Prostate gland (tissue), 2 donors: ENCODE measurements around the gene ZNRF3. TPM values are rescaled to one million over a fixed set of nuclear protein-coding genes. Genes with fewer than 3 reads are reported as not detected.

Experiments used
- DNase-seq: peaks from one replicate; pipeline ENCODE4 v3.0.0-alpha.2; 2019; ENCODE audit warnings: low spot score
- H3K27ac ChIP-seq, 2 donors: fragments of 200-600 bp; sonication (generic); 2 replicates each; pipeline ENCODE4 v1.5.1; 2017 to 2019
- H3K27me3 ChIP-seq: fragments of 200-600 bp; sonication (generic); replicated peaks from 2 replicates; pipeline ENCODE4 v1.5.1; 2019; ENCODE audit not compliant: insufficient read depth
- H3K36me3 ChIP-seq, 2 donors: fragments of 200-600 bp; sonication (generic); 1 replicate in 1 of 2; 2 replicates in 1 of 2; pipeline versions ENCODE4 v1.5.1 to v1.8.1; 2017 to 2019
- H3K4me1 ChIP-seq: fragments of 200-600 bp; sonication (generic); replicated peaks from 2 replicates; pipeline ENCODE4 v1.5.1; 2019
- H3K4me3 ChIP-seq, 2 donors: fragments of 200-600 bp; sonication (generic); 2 replicates each; pipeline ENCODE4 v1.5.1; 2017 to 2019
- H3K9me3 ChIP-seq: fragments of 200-600 bp; sonication (generic); 2 replicates; pipeline ENCODE4 v1.5.1; 2017
- CTCF ChIP-seq, 4 experiments: fragments of 200-600 bp in 2 of 4; fragments of 450-650 bp in 2 of 4; sonication (generic) in 2 of 4; IDR thresholded peaks; 1 replicate in 3 of 4; 2 replicates in 1 of 4; pipeline ENCODE4 v1.5.1; 2016 to 2019; ENCODE audit warnings: antibody characterized with exemption in 4 of 4, mild to moderate bottlenecking in 2 of 4, moderate library complexity in 2 of 4
- POLR2A ChIP-seq: fragments of 450-650 bp; IDR thresholded peaks from one replicate; pipeline ENCODE4 v1.6.1; 2016; ENCODE audit warnings: antibody characterized with exemption, mild to moderate bottlenecking
- POLR2AphosphoS5 ChIP-seq: sonication (generic); formaldehyde crosslinking; IDR thresholded peaks from one replicate; pipeline ENCODE4 v1.6.1; 2017; ENCODE audit warnings: antibody characterized with exemption
- WGBS: methylation state at CpG from one replicate; pipeline ENCODE4 v1.1.5; 2018; 5-methylcytosine and 5-hydroxymethylcytosine counted together
- intact Hi-C: fragments of 100-400 bp; cut with DNase I; formaldehyde crosslinking; loops from one replicate; pipeline ENCODE4 v1.14.2; 2022
- total RNA-seq, 2 donors: library from RNA; depleted of rRNA; stranded (reverse); fragments of >200 nt; gene quantifications; one replicate each; pipeline ENCODE4 v1.1.0, GENCODE V29; 2016

ZNRF3 gene
- total RNA-seq, 2 donors from 2014 or later = 38.5 to 46.1 TPM

GRCh38 chr22:28902490-28902889 lies 19.1 kb downstream of the ZNRF3 start:
- intact Hi-C loops = no loop called here
- no peak overlapping the region for H3K4me3 ChIP-seq
- H3K4me1 ChIP-seq = peaks cover 23% of the 10 kb centered on the region
- no peak for DNase-seq
- no peak for TF ChIP-seq CTCF (IDR thresholded peaks at IDR 0.05)
- TF ChIP-seq POLR2A = no peak
- no peaks in the 10 kb centered on the region for H3K27me3 ChIP-seq
- H3K9me3 ChIP-seq = no peaks in the 10 kb centered on the region
- H3K36me3 ChIP-seq = no peaks in the 10 kb centered on the region
- peak overlapping the region; percentile 75 to 79 for H3K27ac ChIP-seq
- 67% methylated on average over 3 of the region's 3 CpGs for WGBS

DNA sequence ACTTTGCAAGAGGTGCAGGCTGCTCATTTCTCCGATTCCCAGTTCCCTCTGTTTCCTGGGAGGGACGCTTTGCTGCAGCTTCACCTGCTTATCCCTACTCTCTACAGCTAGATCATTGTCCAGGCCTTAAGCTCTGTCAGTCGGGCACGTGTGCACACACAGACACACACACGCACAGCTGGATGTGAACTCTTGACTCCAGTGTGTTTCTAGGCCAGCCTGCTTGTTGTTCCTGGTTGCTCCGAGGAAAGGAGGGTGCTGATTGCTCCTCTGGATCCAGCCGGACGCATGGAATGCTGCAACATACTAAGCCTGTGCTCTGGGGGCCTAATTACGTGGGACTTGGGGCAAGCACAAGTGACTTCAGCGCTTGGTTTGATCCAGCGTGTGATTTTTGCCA lies 19.7 kb downstream of the ZNRF3 start:
- H3K4me1 ChIP-seq = peaks cover 23% of the 10 kb centered on the region

GRCh38 chr22:28903729-28904128 lies 20.4 kb downstream of the ZNRF3 start:
- peak overlapping the region; percentile 75 to 79 for H3K27ac ChIP-seq
- intact Hi-C loops = no loop called here
- DNase-seq = no peak
- no peaks in the 10 kb centered on the region for H3K27me3 ChIP-seq
- no peak overlapping the region for H3K4me3 ChIP-seq
- H3K9me3 ChIP-seq = no peaks in the 10 kb centered on the region
- WGBS = 32% methylated on average over 6 of the region's 6 CpGs
- H3K36me3 ChIP-seq = no peaks in the 10 kb centered on the region
- no peak for TF ChIP-seq POLR2AphosphoS5
- TF ChIP-seq POLR2A = no peak
- TF ChIP-seq CTCF (IDR thresholded peaks at IDR 0.05) = no peak
- peaks cover 23% of the 10 kb centered on the region for H3K4me1 ChIP-seq

More for the DNA sequence above, 19.7 kb downstream of the ZNRF3 start:
- intact Hi-C loops = no loop called here
- Histone ChIP-seq H3K27me3 (no peaks in the 10 kb centered on the region), H3K27ac (peak overlapping the region; percentile 75 to 79), H3K4me3 (no peak overlapping the region), H3K36me3 (no peaks in the 10 kb centered on the region), H3K9me3 (no peaks in the 10 kb centered on the region)
- DNase-seq = no peak
- TF ChIP-seq POLR2A = no peak
- no peak for TF ChIP-seq CTCF (IDR thresholded peaks at IDR 0.05)
- TF ChIP-seq POLR2AphosphoS5 = no peak
- WGBS = 44% methylated on average over 11 of the region's 11 CpGs

- H3K4me3 ChIP-seq = no peak overlapping the region
- peaks cover 23% of the 10 kb centered on the region for H3K4me1 ChIP-seq
- 16% methylated on average over 7 of the region's 7 CpGs for WGBS
- H3K9me3 ChIP-seq = no peaks in the 10 kb centered on the region
- intact Hi-C loops = no loop called here
- H3K27ac ChIP-seq = peak overlapping the region; percentile 75 to 79
- no peaks in the 10 kb centered on the region for H3K27me3 ChIP-seq
- TF ChIP-seq POLR2A = no peak
- TF ChIP-seq POLR2AphosphoS5 = peak; percentile 83
- no peak for TF ChIP-seq CTCF (IDR thresholded peaks at IDR 0.05)
- H3K36me3 ChIP-seq = no peaks in the 10 kb centered on the region
- peak; percentile 81 for DNase-seq
Measured at GRCh38 chr22:28904211-28904896, 21.0 kb downstream of the ZNRF3 start.

GRCh38 chr22:28905256-28905832 lies 22.0 kb downstream of the ZNRF3 start:
- Histone ChIP-seq H3K4me3 (no peak overlapping the region), H3K9me3 (no peaks in the 10 kb centered on the region), H3K27me3 (no peaks in the 10 kb centered on the region), H3K27ac (peak overlapping the region; percentile 75 to 79), H3K4me1 (peaks cover 21% of the 10 kb centered on the region), H3K36me3 (no peaks in the 10 kb centered on the region)
- intact Hi-C loops = no loop called here
- no peak for DNase-seq
- no peak for TF ChIP-seq POLR2AphosphoS5
- TF ChIP-seq POLR2A = no peak
- no peak for TF ChIP-seq CTCF (IDR thresholded peaks at IDR 0.05)
